Measurements from ENCODE around the gene RAB44. TPM values are rescaled to one million over a fixed set of nuclear protein-coding genes. Genes with fewer than 3 reads are reported as not detected.
A peak's percentile ranks its signal among the peaks of the same experiment; 100 is the strongest.

The RAB44 gene
- total RNA-seq, 1 experiment from 2014 or later: not detected

DNA sequence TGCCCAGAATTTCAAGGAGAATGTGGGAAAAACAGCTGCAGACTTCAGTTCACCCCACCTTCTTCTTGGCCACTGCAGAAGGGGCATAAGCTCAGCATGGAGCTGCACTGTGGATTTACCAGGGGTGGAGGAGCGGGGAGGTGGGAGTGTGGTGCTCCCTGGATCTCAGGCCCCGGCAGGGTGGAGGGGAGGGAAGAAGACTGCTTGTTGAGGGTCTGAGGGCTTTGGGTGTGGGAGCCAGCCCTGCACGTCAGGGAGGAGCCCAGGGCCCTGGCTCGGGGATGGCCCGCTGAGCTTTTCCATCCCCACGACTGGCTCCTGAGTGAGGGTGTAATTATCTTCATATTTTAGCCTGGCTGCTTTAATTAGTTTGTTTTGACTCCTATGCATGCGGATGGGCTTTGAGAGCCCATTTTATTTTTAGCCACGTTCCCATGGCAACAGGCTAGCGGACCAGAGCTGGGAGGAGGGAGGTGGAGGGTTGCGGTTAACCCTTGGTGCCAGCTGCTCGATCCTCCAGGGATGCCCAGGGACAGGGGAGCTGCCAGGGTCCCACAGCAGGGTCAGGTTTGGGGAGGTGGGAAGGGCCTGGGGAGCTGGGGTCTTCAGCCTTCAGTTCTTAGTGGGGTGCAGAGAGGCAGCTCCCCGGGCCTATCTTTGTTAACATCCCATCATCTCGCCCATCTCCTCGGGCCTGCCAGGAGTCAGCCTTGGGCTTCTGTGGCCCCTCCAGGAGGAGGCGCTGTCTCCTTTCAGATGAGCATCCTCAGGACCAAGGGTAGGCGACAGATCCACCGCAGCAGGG is 68.2 kb downstream of the RAB44 start:
- Histone ChIP-seq H3K27me3 (ENCODE audit: control insufficient read depth, insufficient read depth, low read length) (no peaks in the 10 kb centered on the region), H3K9me3 (ENCODE audit: control insufficient read depth, insufficient read depth, low read depth, low read length) (no peaks in the 10 kb centered on the region), H3K27ac (ENCODE audit: low read length) (no peak overlapping the region), H3K4me3 (ENCODE audit: low read depth in 2 of 2, low read length in 2 of 2) (no peak overlapping the region), H3K4me1 (ENCODE audit: control insufficient read depth, insufficient read depth, low read length) (peaks cover 5% of the 10 kb centered on the region), H3K36me3 (ENCODE audit: control insufficient read depth, insufficient read depth, low read length) (no peaks in the 10 kb centered on the region)
- ChIA-PET POLR2A (no interaction called here), CTCF (interaction anchor here (0.7 to 1.7 kb wide), 5 partner anchors 17 to 252 kb away, joined by 3 to 11 read pairs (median 6); no protein-coding TSS in a partner anchor)
- peak; percentile 94 for ATAC-seq
- intact Hi-C loops (cut with micrococcal nuclease; ENCODE audit: unreplicated experiment): loop anchor here (1.0 to 2.0 kb wide), 2 partner anchors 85 to 253 kb away; no protein-coding TSS in a partner anchor
- BruUV-seq (replicated peaks): no TSS peak
- DNase-seq (ENCODE audit: low read depth, low spot score): no peak
- peak; percentile 95 for TF ChIP-seq CTCF (IDR thresholded peaks at IDR 0.05)
- TF ChIP-seq, protein P1, sequence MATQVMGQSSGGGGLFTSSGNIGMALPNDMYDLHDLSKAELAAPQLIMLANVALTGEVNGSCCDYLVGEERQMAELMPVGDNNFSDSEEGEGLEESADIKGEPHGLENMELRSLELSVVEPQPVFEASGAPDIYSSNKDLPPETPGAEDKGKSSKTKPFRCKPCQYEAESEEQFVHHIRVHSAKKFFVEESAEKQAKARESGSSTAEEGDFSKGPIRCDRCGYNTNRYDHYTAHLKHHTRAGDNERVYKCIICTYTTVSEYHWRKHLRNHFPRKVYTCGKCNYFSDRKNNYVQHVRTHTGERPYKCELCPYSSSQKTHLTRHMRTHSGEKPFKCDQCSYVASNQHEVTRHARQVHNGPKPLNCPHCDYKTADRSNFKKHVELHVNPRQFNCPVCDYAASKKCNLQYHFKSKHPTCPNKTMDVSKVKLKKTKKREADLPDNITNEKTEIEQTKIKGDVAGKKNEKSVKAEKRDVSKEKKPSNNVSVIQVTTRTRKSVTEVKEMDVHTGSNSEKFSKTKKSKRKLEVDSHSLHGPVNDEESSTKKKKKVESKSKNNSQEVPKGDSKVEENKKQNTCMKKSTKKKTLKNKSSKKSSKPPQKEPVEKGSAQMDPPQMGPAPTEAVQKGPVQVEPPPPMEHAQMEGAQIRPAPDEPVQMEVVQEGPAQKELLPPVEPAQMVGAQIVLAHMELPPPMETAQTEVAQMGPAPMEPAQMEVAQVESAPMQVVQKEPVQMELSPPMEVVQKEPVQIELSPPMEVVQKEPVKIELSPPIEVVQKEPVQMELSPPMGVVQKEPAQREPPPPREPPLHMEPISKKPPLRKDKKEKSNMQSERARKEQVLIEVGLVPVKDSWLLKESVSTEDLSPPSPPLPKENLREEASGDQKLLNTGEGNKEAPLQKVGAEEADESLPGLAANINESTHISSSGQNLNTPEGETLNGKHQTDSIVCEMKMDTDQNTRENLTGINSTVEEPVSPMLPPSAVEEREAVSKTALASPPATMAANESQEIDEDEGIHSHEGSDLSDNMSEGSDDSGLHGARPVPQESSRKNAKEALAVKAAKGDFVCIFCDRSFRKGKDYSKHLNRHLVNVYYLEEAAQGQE (IDR thresholded peaks at IDR 0.05; ENCODE audit: insufficient read depth in 1 of 2, low read depth in 2 of 2, low read length in 1 of 2): no peak
- no peak for TF ChIP-seq POLR2AphosphoS5 (IDR thresholded peaks at IDR 0.05; ENCODE audit: low read depth, low read length)
- TF ChIP-seq TCF7L2 (IDR thresholded peaks at IDR 0.05; ENCODE audit: low read depth, low read length): no peak
- no peak for TF ChIP-seq SIN3A (IDR thresholded peaks at IDR 0.05; ENCODE audit: borderline replicate concordance, insufficient read depth, low read depth, low read length)
- in situ Hi-C loops (cut with HindIII; ENCODE audit: low pct_unique_long_range_greater_than_20kb, low sequenced_read_pairs): no loop called here

GRCh38 chr6:36766399-36766945 is 68.8 kb downstream of the RAB44 start:
- no peaks in the 10 kb centered on the region for H3K36me3 ChIP-seq (ENCODE audit: control insufficient read depth, insufficient read depth, low read length)
- DNase-seq (ENCODE audit: low read depth, low spot score) (no peak), ATAC-seq (no peak)
- no TSS peak for BruUV-seq (replicated peaks)
- ChIA-PET POLR2A (no interaction called here), CTCF (interaction anchor here (0.6 to 1.7 kb wide), 6 partner anchors 13 to 305 kb away, joined by 3 to 11 read pairs (median 5); no protein-coding TSS in a partner anchor)
- TF ChIP-seq CTCF (IDR thresholded peaks at IDR 0.05): no peak; the same call in 1 of the 2 replicates
- TF ChIP-seq, protein P1 (IDR thresholded peaks at IDR 0.05; ENCODE audit: insufficient read depth in 1 of 2, low read depth in 2 of 2, low read length in 1 of 2): no peak
- no peak for TF ChIP-seq SIN3A (IDR thresholded peaks at IDR 0.05; ENCODE audit: borderline replicate concordance, insufficient read depth, low read depth, low read length)
- in situ Hi-C loops (cut with HindIII; ENCODE audit: low pct_unique_long_range_greater_than_20kb, low sequenced_read_pairs): no loop called here
- H3K4me3 ChIP-seq (ENCODE audit: low read depth in 2 of 2, low read length in 2 of 2): no peak overlapping the region
- no peaks in the 10 kb centered on the region for H3K9me3 ChIP-seq (ENCODE audit: control insufficient read depth, insufficient read depth, low read depth, low read length)
- peaks cover 5% of the 10 kb centered on the region for H3K4me1 ChIP-seq (ENCODE audit: control insufficient read depth, insufficient read depth, low read length)
- H3K27me3 ChIP-seq (ENCODE audit: control insufficient read depth, insufficient read depth, low read length): no peaks in the 10 kb centered on the region
- intact Hi-C loops (cut with micrococcal nuclease; ENCODE audit: unreplicated experiment): loop anchor here (1.0 to 2.0 kb wide), 2 partner anchors 84 to 252 kb away; no protein-coding TSS in a partner anchor
- no peak overlapping the region for H3K27ac ChIP-seq (ENCODE audit: low read length)
